HG03442 (cell line): ENCODE results near the gene AKAP11.

Experiments used
- ATAC-seq: cut with Tn5 transposase; IDR thresholded peaks from one replicate; pipeline ENCODE4 v1.9.1; 2021; ENCODE audit warnings: mild to moderate bottlenecking, moderate library complexity; ENCODE audit not compliant: unreplicated experiment

The AKAP11 gene

GRCh38 chr13:42328672-42329071 lies 56.7 kb downstream of the AKAP11 start:
- ATAC-seq = no peak

GRCh38 chr13:42329239-42329638 lies 57.3 kb downstream of the AKAP11 start:
- no peak for ATAC-seq

- ATAC-seq = no peak
These were observed 59.1 kb downstream of the AKAP11 start for GRCh38 chr13:42331009-42331408.

- peak; percentile 73 for ATAC-seq
These were observed 61.8 kb downstream of the AKAP11 start for GRCh38 chr13:42333613-42334328.

GRCh38 chr13:42334329-42334706 lies 62.4 kb downstream of the AKAP11 start:
- peak; percentile 35 for ATAC-seq

GRCh38 chr13:42337808-42338600 lies 66.1 kb downstream of the AKAP11 start:
- no peak for ATAC-seq

GRCh38 chr13:42345367-42345766 lies 73.4 kb downstream of the AKAP11 start:
- ATAC-seq = peak; percentile 61

- no peak for ATAC-seq
These were observed 76.6 kb downstream of the AKAP11 start for GRCh38 chr13:42348576-42348975.

GRCh38 chr13:42350141-42350540 lies 78.2 kb downstream of the AKAP11 start:
- no peak for ATAC-seq

GRCh38 chr13:42354241-42355091 lies 82.5 kb downstream of the AKAP11 start:
- ATAC-seq = peak; percentile 85

- ATAC-seq = no peak
These were observed 83.1 kb downstream of the AKAP11 start for GRCh38 chr13:42355092-42355485.

GRCh38 chr13:42355491-42356183 lies 83.7 kb downstream of the AKAP11 start:
- ATAC-seq = no peak

GRCh38 chr13:42356184-42356575 lies 84.2 kb downstream of the AKAP11 start:
- no peak for ATAC-seq

GRCh38 chr13:42360046-42360574 lies 88.2 kb downstream of the AKAP11 start:
- no peak for ATAC-seq

GRCh38 chr13:42361701-42362100 lies 89.7 kb downstream of the AKAP11 start:
- ATAC-seq = no peak

- ATAC-seq = no peak
These were observed 92.1 kb downstream of the AKAP11 start for GRCh38 chr13:42363941-42364612.

GRCh38 chr13:42364613-42365000 lies 92.7 kb downstream of the AKAP11 start:
- no peak for ATAC-seq

GRCh38 chr13:42367831-42368230 lies 95.9 kb downstream of the AKAP11 start:
- ATAC-seq = no peak

GRCh38 chr13:42369071-42369797 lies 97.3 kb downstream of the AKAP11 start:
- ATAC-seq = no peak
